WTC11 (cell line): ENCODE measurements around the gene QARS1. TPM values are rescaled to one million over a fixed set of nuclear protein-coding genes. Genes with fewer than 3 reads are reported as not detected.

Experiments
- ATAC-seq: fragments of 200-7000 bp; cut with Tn5 transposase; 2 replicates; pipeline ENCODE4 v1.10.0; 2021; ENCODE audit warnings: mild to moderate bottlenecking, moderate library complexity
- CTCF ChIA-PET: fragments of 300-600 bp; sonication (Branson Sonifier 250); formaldehyde crosslinking; loops from one replicate; lab custom pipeline; 2021; ENCODE audit warnings: antibody characterized with exemption; lab: Charles Lee
- POLR2A ChIA-PET: fragments of 350-600 bp; sonication (Branson Sonifier 250); formaldehyde crosslinking; loops from one replicate; lab custom pipeline; 2021; ENCODE audit warnings: antibody characterized with exemption; lab: Charles Lee
- DNase-seq: peaks from one replicate; pipeline ENCODE4 v3.0.0; 2021; ENCODE audit warnings: low spot score
- H3K27ac Mint-ChIP-seq: 2 replicates; pipeline ENCODE4 v1.8.0; 2021; ENCODE audit warnings: mixed read lengths
- H3K27me3 Mint-ChIP-seq: 2 replicates; pipeline ENCODE4 v1.8.0; 2021; ENCODE audit warnings: low read depth, mild to moderate bottlenecking, moderate library complexity, mixed read lengths
- H3K36me3 Mint-ChIP-seq: 2 replicates; pipeline ENCODE4 v1.8.0; 2021; ENCODE audit warnings: mixed read lengths
- H3K4me1 Mint-ChIP-seq: 2 replicates; pipeline ENCODE4 v1.8.0; 2022; ENCODE audit warnings: mixed read lengths
- H3K4me3 Mint-ChIP-seq: 2 replicates; pipeline ENCODE4 v1.8.0; 2021; ENCODE audit warnings: mild to moderate bottlenecking, moderate library complexity, mixed read lengths
- H3K9me3 Mint-ChIP-seq: 2 replicates; pipeline ENCODE4 v1.8.0; 2021; ENCODE audit warnings: mixed read lengths
- ATF3 ChIP-seq: sonication (generic); formaldehyde crosslinking; conservative IDR thresholded peaks from 2 replicates; pipeline ENCODE4 v1.8.1; 2022; ENCODE audit warnings: mild to moderate bottlenecking, missing genetic modification reagents
- CBFB ChIP-seq: sonication (generic); formaldehyde crosslinking; IDR thresholded peaks from 2 replicates; pipeline ENCODE4 v1.8.1; 2022; ENCODE audit warnings: mild to moderate bottlenecking, low read depth, missing genetic modification reagents
- CREM ChIP-seq: sonication (generic); formaldehyde crosslinking; IDR thresholded peaks from 2 replicates; pipeline ENCODE4 v1.8.1; 2022; ENCODE audit warnings: mild to moderate bottlenecking, missing genetic modification reagents, moderate library complexity
- E2F1 ChIP-seq: sonication (generic); formaldehyde crosslinking; IDR thresholded peaks from 2 replicates; pipeline ENCODE4 v1.8.0; 2022; ENCODE audit warnings: mild to moderate bottlenecking, missing genetic modification reagents
- EMX1 ChIP-seq: fragments of 250-450 bp; sonication (Bioruptor Pico); IDR thresholded peaks from 2 replicates; pipeline ENCODE4 v1.8.0; 2021; ENCODE audit warnings: mild to moderate bottlenecking
- ESRRA ChIP-seq: sonication (generic); formaldehyde crosslinking; IDR thresholded peaks from 2 replicates; pipeline ENCODE4 v1.8.1; 2022; ENCODE audit warnings: mild to moderate bottlenecking, missing genetic modification reagents, borderline replicate concordance
- FOXJ3 ChIP-seq: sonication (generic); formaldehyde crosslinking; IDR thresholded peaks from 2 replicates; pipeline ENCODE4 v1.9.0; 2021; ENCODE audit warnings: missing genetic modification reagents, mild to moderate bottlenecking, borderline replicate concordance
- HMGA2 ChIP-seq: fragments of 250-450 bp; sonication (Bioruptor Pico); IDR thresholded peaks from 2 replicates; pipeline ENCODE4 v1.4.0; 2021; ENCODE audit warnings: mild to moderate bottlenecking, moderate library complexity
- JAZF1 ChIP-seq: fragments of 250-450 bp; sonication (Bioruptor Pico); IDR thresholded peaks from 2 replicates; pipeline ENCODE4 v1.9.0; 2021; ENCODE audit warnings: moderate library complexity, mild to moderate bottlenecking, inconsistent platforms
- NFATC4 ChIP-seq: fragments of 250-450 bp; sonication (Bioruptor Pico); IDR thresholded peaks from 2 replicates; pipeline ENCODE4 v1.9.0; 2021; ENCODE audit warnings: mild to moderate bottlenecking
- TEAD1 ChIP-seq: sonication (generic); formaldehyde crosslinking; IDR thresholded peaks from 2 replicates; pipeline ENCODE4 v1.8.0; 2022; ENCODE audit warnings: mild to moderate bottlenecking, missing genetic modification reagents
- USF1 ChIP-seq: sonication (generic); formaldehyde crosslinking; IDR thresholded peaks from 2 replicates; pipeline ENCODE4 v1.8.0; 2022; ENCODE audit warnings: mild to moderate bottlenecking, missing genetic modification reagents
- ZMAT4 ChIP-seq: fragments of 250-450 bp; sonication (Bioruptor Pico); IDR thresholded peaks from 2 replicates; pipeline ENCODE4 v1.9.0; 2021; ENCODE audit warnings: mild to moderate bottlenecking
- ZNF121 ChIP-seq: sonication (generic); formaldehyde crosslinking; IDR thresholded peaks from 2 replicates; pipeline ENCODE4 v1.8.0; 2023; ENCODE audit warnings: missing genetic modification reagents
- ZNF281 ChIP-seq: sonication (generic); formaldehyde crosslinking; IDR thresholded peaks from 2 replicates; pipeline ENCODE4 v1.8.0; 2023; ENCODE audit warnings: mild to moderate bottlenecking, missing genetic modification reagents
- ZNF416 ChIP-seq: fragments of 250-450 bp; sonication (Bioruptor Pico); IDR thresholded peaks from 2 replicates; pipeline ENCODE4 v1.9.0; 2021; ENCODE audit warnings: mild to moderate bottlenecking, inconsistent platforms
- ZNF423 ChIP-seq: fragments of 250-450 bp; sonication (Bioruptor Pico); IDR thresholded peaks from 2 replicates; pipeline ENCODE4 v2.1.2; 2022; ENCODE audit warnings: mild to moderate bottlenecking, moderate library complexity
- total RNA-seq: library from RNA; stranded (reverse); gene quantifications from 3 replicates; pipeline ENCODE4 v1.2.3, GENCODE V29; 2021
- TF ChIP-seq, protein P1 (sequence below): sonication (generic); formaldehyde crosslinking; IDR thresholded peaks from 2 replicates; pipeline ENCODE4 v1.8.1; 2022; ENCODE audit warnings: low read depth, missing genetic modification reagents, borderline replicate concordance
- TF ChIP-seq, protein P2 (sequence below): sonication (generic); formaldehyde crosslinking; IDR thresholded peaks from 2 replicates; pipeline ENCODE4 v1.8.1; 2023; ENCODE audit warnings: mild to moderate bottlenecking, missing genetic modification reagents

The QARS1 gene
- total RNA-seq, 1 experiment from 2014 or later: 471 TPM

DNA sequence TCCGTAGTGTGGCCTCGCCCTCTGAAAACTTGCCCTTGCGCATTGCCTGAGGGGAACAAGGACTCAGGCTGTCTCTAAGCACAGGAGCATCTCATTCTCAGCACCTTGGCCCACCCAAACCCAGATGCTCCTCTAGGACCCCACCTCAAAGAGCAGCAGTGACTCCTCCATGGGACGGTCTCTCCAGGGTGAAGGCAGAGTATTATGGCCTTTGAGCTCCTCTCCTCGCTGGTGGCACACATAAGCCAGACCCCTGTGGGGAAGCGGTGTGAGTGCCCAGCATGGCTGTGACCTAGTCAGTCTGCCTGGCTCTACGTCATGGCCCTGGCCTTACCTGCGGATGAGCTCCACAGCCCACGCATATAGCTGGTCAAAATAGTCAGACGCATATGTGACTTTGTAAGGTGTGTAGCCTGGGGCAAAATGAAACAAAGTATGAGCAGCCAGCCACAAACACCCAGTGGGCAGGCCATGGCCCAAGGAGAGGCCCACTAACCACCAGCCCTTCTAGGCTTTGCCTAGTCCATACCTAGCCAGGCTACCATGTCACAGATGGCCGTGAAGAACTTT, 4.4 kb downstream of the QARS1 start:
- Mint-ChIP-seq H3K4me1 (peaks cover 15% of the 10 kb centered on the region), H3K27ac (no peak overlapping the region), H3K9me3 (no peaks in the 10 kb centered on the region), H3K36me3 (peaks cover 63% of the 10 kb centered on the region), H3K4me3 (no peak overlapping the region), H3K27me3 (no peaks in the 10 kb centered on the region)
- DNase-seq (no peak), ATAC-seq (no peak)
- ChIA-PET CTCF (no interaction called here), POLR2A (no interaction called here)
- no peak for TF ChIP-seq CREM
- no peak for TF ChIP-seq FOXJ3 (CRISPR knock-in tag)
- TF ChIP-seq, protein P1, sequence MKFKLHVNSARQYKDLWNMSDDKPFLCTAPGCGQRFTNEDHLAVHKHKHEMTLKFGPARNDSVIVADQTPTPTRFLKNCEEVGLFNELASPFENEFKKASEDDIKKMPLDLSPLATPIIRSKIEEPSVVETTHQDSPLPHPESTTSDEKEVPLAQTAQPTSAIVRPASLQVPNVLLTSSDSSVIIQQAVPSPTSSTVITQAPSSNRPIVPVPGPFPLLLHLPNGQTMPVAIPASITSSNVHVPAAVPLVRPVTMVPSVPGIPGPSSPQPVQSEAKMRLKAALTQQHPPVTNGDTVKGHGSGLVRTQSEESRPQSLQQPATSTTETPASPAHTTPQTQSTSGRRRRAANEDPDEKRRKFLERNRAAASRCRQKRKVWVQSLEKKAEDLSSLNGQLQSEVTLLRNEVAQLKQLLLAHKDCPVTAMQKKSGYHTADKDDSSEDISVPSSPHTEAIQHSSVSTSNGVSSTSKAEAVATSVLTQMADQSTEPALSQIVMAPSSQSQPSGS (CRISPR knock-in tag): no peak
- TF ChIP-seq ATF3: no peak
- TF ChIP-seq USF1: no peak
- TF ChIP-seq, protein P2, sequence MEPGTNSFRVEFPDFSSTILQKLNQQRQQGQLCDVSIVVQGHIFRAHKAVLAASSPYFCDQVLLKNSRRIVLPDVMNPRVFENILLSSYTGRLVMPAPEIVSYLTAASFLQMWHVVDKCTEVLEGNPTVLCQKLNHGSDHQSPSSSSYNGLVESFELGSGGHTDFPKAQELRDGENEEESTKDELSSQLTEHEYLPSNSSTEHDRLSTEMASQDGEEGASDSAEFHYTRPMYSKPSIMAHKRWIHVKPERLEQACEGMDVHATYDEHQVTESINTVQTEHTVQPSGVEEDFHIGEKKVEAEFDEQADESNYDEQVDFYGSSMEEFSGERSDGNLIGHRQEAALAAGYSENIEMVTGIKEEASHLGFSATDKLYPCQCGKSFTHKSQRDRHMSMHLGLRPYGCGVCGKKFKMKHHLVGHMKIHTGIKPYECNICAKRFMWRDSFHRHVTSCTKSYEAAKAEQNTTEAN (CRISPR knock-in tag): no peak
- no peak for TF ChIP-seq E2F1 (CRISPR knock-in tag)
- TF ChIP-seq ZNF281 (CRISPR knock-in tag): no peak
- TF ChIP-seq NFATC4 (CRISPR knock-in tag): no peak

DNA sequence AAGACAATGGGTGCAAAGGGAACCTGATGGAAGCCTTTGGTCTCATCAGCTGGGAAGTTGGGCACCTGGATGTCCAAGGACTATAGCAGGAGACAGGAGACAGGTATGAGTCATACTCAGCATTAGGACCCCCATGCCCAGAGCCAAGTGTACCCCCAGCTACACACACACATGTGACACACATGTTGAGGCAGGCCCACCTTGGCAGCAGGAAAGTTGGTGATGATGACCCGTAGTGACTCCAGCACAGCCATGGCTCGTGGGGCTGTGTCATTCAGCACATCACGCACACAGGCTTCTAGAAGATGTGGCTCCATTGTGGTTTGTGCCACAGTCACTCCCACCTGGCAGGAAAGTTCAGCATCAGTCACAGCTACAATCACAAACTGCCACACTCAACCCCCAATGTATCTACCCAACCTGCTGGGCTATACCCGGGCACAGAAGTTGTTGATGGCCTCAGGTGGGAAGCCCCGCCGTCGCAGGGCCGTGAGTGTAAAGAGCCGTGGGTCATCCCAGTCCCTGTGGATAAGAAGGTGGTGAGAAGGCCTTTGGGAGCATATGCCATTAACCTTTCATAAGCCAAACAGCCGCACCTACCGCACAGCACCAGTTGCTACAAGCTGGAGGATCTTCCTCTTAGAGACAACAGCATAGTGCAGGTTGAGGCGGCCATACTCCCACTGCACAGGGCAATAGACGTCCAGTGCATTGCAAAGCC, 5.5 kb downstream of the QARS1 start:
- no peak for TF ChIP-seq NFATC4 (CRISPR knock-in tag)
- no peak for TF ChIP-seq JAZF1 (CRISPR knock-in tag)
- no peak for TF ChIP-seq ZNF423 (CRISPR knock-in tag)
- TF ChIP-seq ZNF416 (CRISPR knock-in tag): no peak
- TF ChIP-seq HMGA2 (CRISPR knock-in tag): no peak
- no peak for TF ChIP-seq ZMAT4
- TF ChIP-seq ESRRA (CRISPR knock-in tag): no peak
- TF ChIP-seq ZNF121: no peak
- no peak for TF ChIP-seq CBFB (CRISPR knock-in tag)
- no peak for TF ChIP-seq TEAD1 (CRISPR knock-in tag)
- no peak for TF ChIP-seq EMX1 (CRISPR knock-in tag)
- H3K36me3 Mint-ChIP-seq: peaks cover 61% of the 10 kb centered on the region
- no peak overlapping the region for H3K27ac Mint-ChIP-seq
- H3K4me3 Mint-ChIP-seq: no peak overlapping the region
- H3K27me3 Mint-ChIP-seq: no peaks in the 10 kb centered on the region
- ChIA-PET POLR2A (no interaction called here), CTCF (no interaction called here)
- no peak for DNase-seq
- no peak for ATAC-seq
- peaks cover 8% of the 10 kb centered on the region; the same call in 1 of the 2 replicates for H3K4me1 Mint-ChIP-seq
- H3K9me3 Mint-ChIP-seq: no peaks in the 10 kb centered on the region
